HepG2 (cell line): ENCODE measurements around the gene CMYA5. TPM values are rescaled to one million over a fixed set of nuclear protein-coding genes. Genes with fewer than 3 reads are reported as not detected.

ENCODE experiments used
- CSRNP1 ChIP-seq: sonication (generic); formaldehyde crosslinking; IDR thresholded peaks from 2 replicates; pipeline ENCODE4 v1.8.1; 2023; ENCODE audit warnings: mild to moderate bottlenecking, missing genetic modification reagents
- EP300 ChIP-seq, 3 experiments: sonication (generic) in 1 of 3; formaldehyde crosslinking in 1 of 3; IDR thresholded peaks; 2 replicates each; pipeline versions ENCODE4 v1.5.1 to v1.6.1; 2011 to 2020; ENCODE audit warnings: low read depth in 2 of 3, low read length in 2 of 3, borderline replicate concordance in 1 of 3, improper control_type of control experiment in 1 of 3, mild to moderate bottlenecking in 1 of 3, missing genetic modification reagents in 1 of 3, moderate library complexity in 1 of 3
- FOSL2 ChIP-seq: sonication (generic); formaldehyde crosslinking; IDR thresholded peaks from 2 replicates; pipeline ENCODE4 v1.4.0; 2020; ENCODE audit warnings: missing genetic modification reagents
- FOXP4 ChIP-seq: sonication (generic); formaldehyde crosslinking; IDR thresholded peaks from 2 replicates; pipeline ENCODE4 v1.4.0; 2020; ENCODE audit warnings: missing genetic modification reagents
- GTF2F1 ChIP-seq: fragments of 150-350 bp; IDR thresholded peaks from 2 replicates; pipeline ENCODE4 v1.6.1; 2014; ENCODE audit warnings: low read length
- HNRNPUL1 ChIP-seq: fragments of 200-400 bp; formaldehyde crosslinking; IDR thresholded peaks from 2 replicates; pipeline ENCODE4 v1.6.1; 2017; ENCODE audit warnings: low read depth, mild to moderate bottlenecking, low read length, moderate library complexity
- HOXA3 ChIP-seq: sonication (generic); formaldehyde crosslinking; IDR thresholded peaks from 2 replicates; pipeline ENCODE4 v1.5.0; 2020; ENCODE audit warnings: missing genetic modification reagents
- JUNB ChIP-seq: sonication (generic); formaldehyde crosslinking; IDR thresholded peaks from 2 replicates; pipeline ENCODE4 v1.8.0; 2022; ENCODE audit warnings: missing genetic modification reagents, mild to moderate bottlenecking, borderline replicate concordance
- KDM1A ChIP-seq: IDR thresholded peaks from 2 replicates; pipeline ENCODE4 v1.6.1; 2016; ENCODE audit warnings: missing compliant biosample characterization
- KLF6 ChIP-seq: IDR thresholded peaks from 2 replicates; pipeline ENCODE4 v1.8.0; 2016; ENCODE audit warnings: missing biosample characterization, missing genetic modification reagents
- NR2F6 ChIP-seq, 2 experiments: IDR thresholded peaks; 2 replicates each; pipeline ENCODE4 v1.6.1; 2016; ENCODE audit warnings: antibody characterized with exemption in 1 of 2, mild to moderate bottlenecking in 1 of 2
- PLSCR1 ChIP-seq: sonication (generic); formaldehyde crosslinking; IDR thresholded peaks from 2 replicates; pipeline ENCODE4 v1.5.0; 2020; ENCODE audit warnings: missing genetic modification reagents, mild to moderate bottlenecking, borderline replicate concordance
- POGZ ChIP-seq: sonication (generic); formaldehyde crosslinking; IDR thresholded peaks from 2 replicates; pipeline ENCODE4 v1.4.0; 2020; ENCODE audit warnings: mild to moderate bottlenecking, missing genetic modification reagents
- POLR2G ChIP-seq: fragments of 200-400 bp; formaldehyde crosslinking; IDR thresholded peaks from 2 replicates; pipeline ENCODE4 v1.6.1; 2018; ENCODE audit warnings: mild to moderate bottlenecking, low read depth, low read length, moderate library complexity
- SRY ChIP-seq: sonication (generic); formaldehyde crosslinking; IDR thresholded peaks from 2 replicates; pipeline ENCODE4 v1.8.0; 2022; ENCODE audit warnings: mild to moderate bottlenecking, missing genetic modification reagents
- TAF15 ChIP-seq: fragments of 200-400 bp; formaldehyde crosslinking; IDR thresholded peaks from one replicate; pipeline ENCODE4 v1.6.1; 2018; ENCODE audit warnings: mild to moderate bottlenecking, low read depth, low read length; ENCODE audit not compliant: poor library complexity, severe bottlenecking
- ZNF230 ChIP-seq: sonication (generic); formaldehyde crosslinking; IDR thresholded peaks from 2 replicates; pipeline ENCODE4 v1.4.0; 2020; ENCODE audit warnings: mild to moderate bottlenecking, missing genetic modification reagents
- ZNF333 ChIP-seq: sonication (generic); formaldehyde crosslinking; IDR thresholded peaks from 2 replicates; pipeline ENCODE4 v1.4.0; 2020; ENCODE audit warnings: mild to moderate bottlenecking, missing genetic modification reagents, borderline replicate concordance
- ZNF335 ChIP-seq: sonication (generic); formaldehyde crosslinking; IDR thresholded peaks from 2 replicates; pipeline ENCODE4 v1.4.0; 2020; ENCODE audit warnings: missing genetic modification reagents
- ZNF34 ChIP-seq: sonication (generic); formaldehyde crosslinking; IDR thresholded peaks from 2 replicates; pipeline ENCODE4 v1.4.0; 2020; ENCODE audit warnings: mild to moderate bottlenecking, missing genetic modification reagents, borderline replicate concordance
- ZNF547 ChIP-seq: sonication (generic); formaldehyde crosslinking; IDR thresholded peaks from 2 replicates; pipeline ENCODE4 v1.5.1; 2020; ENCODE audit warnings: mild to moderate bottlenecking, missing genetic modification reagents
- ZNF614 ChIP-seq: IDR thresholded peaks from 2 replicates; pipeline ENCODE4 v1.6.1; 2018; ENCODE audit warnings: missing biosample characterization, missing genetic modification reagents, inconsistent platforms, borderline replicate concordance
- ZNF761 ChIP-seq: sonication (generic); formaldehyde crosslinking; conservative IDR thresholded peaks from 2 replicates; pipeline ENCODE4 v1.4.0; 2020; ENCODE audit warnings: mild to moderate bottlenecking, missing genetic modification reagents
- ZNF777 ChIP-seq: sonication (generic); formaldehyde crosslinking; IDR thresholded peaks from 2 replicates; pipeline ENCODE4 v1.4.0; 2020; ENCODE audit warnings: missing genetic modification reagents
- ZSCAN21 ChIP-seq: sonication (generic); formaldehyde crosslinking; IDR thresholded peaks from 2 replicates; pipeline ENCODE4 v1.8.0; 2022; ENCODE audit warnings: mild to moderate bottlenecking, missing genetic modification reagents, moderate library complexity, borderline replicate concordance
- ZSCAN25 ChIP-seq: sonication (generic); formaldehyde crosslinking; IDR thresholded peaks from 2 replicates; pipeline ENCODE4 v1.8.0; 2022; ENCODE audit warnings: mild to moderate bottlenecking, missing genetic modification reagents
- ZSCAN9 ChIP-seq: IDR thresholded peaks from 2 replicates; pipeline ENCODE4 v1.6.1; 2016; ENCODE audit warnings: borderline replicate concordance
- polyA plus RNA-seq, 8 experiments: library from polyadenylated mRNA; depleted of rRNA in 3 of 8; stranded (reverse) in 7 of 8; unstranded in 1 of 8; fragments of >200 nt; fragmentation: Illumina TruSeq in 4 of 8; extraction: Trizol in 4 of 8; gene quantifications; 2 replicates each; pipeline versions ENCODE4 v1.2.1 to v1.2.3, GENCODE V29; 2011 to 2016; ENCODE audit warnings: low read depth in 4 of 8, missing spikeins in 1 of 8, mixed read lengths in 1 of 8; ENCODE audit not compliant: insufficient read depth in 1 of 8
- total RNA-seq, 5 experiments: library from RNA; depleted of rRNA; stranded (reverse); fragments of >200 nt; fragmentation: Illumina TruSeq; extraction: Trizol; gene quantifications; 2 replicates each; pipeline ENCODE4 v1.2.3, GENCODE V29; 2016; ENCODE audit warnings: low read depth in 1 of 5

The CMYA5 gene
- total and polyA plus RNA-seq, 2 of the 13 experiments (the other 11 are each of a cell fraction or from before 2014, with no cell fraction given), result 0.13 to 0.51 TPM

- TF ChIP-seq ZNF230 (CRISPR knock-in tag) (no peak), FOSL2 (CRISPR knock-in tag) (no peak; the same call in 1 of the 2 replicates), ZNF333 (CRISPR knock-in tag) (no peak), ZNF547 (CRISPR knock-in tag) (no peak), ZNF761 (CRISPR knock-in tag) (no peak), CSRNP1 (CRISPR knock-in tag) (no peak), JUNB (CRISPR knock-in tag) (no peak), KLF6 (CRISPR knock-in tag) (no peak), FOXP4 (CRISPR knock-in tag) (peak; percentile 48; the same call in 1 of the 2 replicates), ZNF614 (CRISPR knock-in tag) (no peak), ZNF34 (CRISPR knock-in tag) (0 out of 2 replicates have a peak, but pooled peaks have one; percentile 48), POGZ (CRISPR knock-in tag) (peak; percentile 84), KDM1A (no peak), NR2F6 (IDR thresholded peaks at IDR 0.05) (no peak), NR2F6 (CRISPR knock-in tag; IDR thresholded peaks at IDR 0.05) (peak; percentile 28; the same call in 1 of the 2 replicates), ZNF335 (no peak), HOXA3 (0 out of 2 replicates have a peak, but pooled peaks have one; percentile 48), ZSCAN25 (CRISPR knock-in tag) (no peak), ZSCAN21 (no peak), EP300 (IDR thresholded peaks at IDR 0.05; ENCODE audit: low read depth in 2 of 2, low read length in 2 of 2) (peak in 1 of 2 experiments; percentile 66; a peak in 2 of 4 replicates), EP300 (CRISPR knock-in tag; IDR thresholded peaks at IDR 0.05; ENCODE audit: borderline replicate concordance) (no peak), PLSCR1 (no peak), POLR2G (0 out of 2 replicates have a peak, but pooled peaks have one; percentile 30), GTF2F1 (no peak), ZNF777 (no peak), ZSCAN9 (CRISPR knock-in tag) (no peak), HNRNPUL1 (no peak), SRY (no peak), TAF15 (no peak)
Observed at GRCh38 chr5:79754865-79755555, 65.4 kb downstream of the CMYA5 start (continued).
